OCI-LY1 (cell line): Measurements from ENCODE around the gene NRROS.

Experiments used
- H2AFZ ChIP-seq: fragments of 200-600 bp; sonication (generic), shearing (Covaris generic); 2 replicates; pipeline ENCODE4 v1.6.0; 2014; ENCODE audit warnings: antibody characterized with exemption, mild to moderate bottlenecking, low read length
- H3F3A ChIP-seq: fragments of 200-600 bp; sonication (generic), shearing (Covaris generic); 2 replicates; pipeline ENCODE4 v1.6.0; 2014; ENCODE audit warnings: mild to moderate bottlenecking, antibody characterized with exemption, low read length, moderate library complexity; ENCODE audit not compliant: insufficient read depth
- H3K27ac ChIP-seq: fragments of 200-600 bp; sonication (generic); 2 replicates; pipeline ENCODE4 v1.5.1; 2014; ENCODE audit warnings: low read length, mixed run types, mild to moderate bottlenecking, low read depth; ENCODE audit not compliant: poor library complexity, severe bottlenecking
- H3K27me3 ChIP-seq: fragments of 200-600 bp; sonication (generic); 2 replicates; pipeline ENCODE4 v1.6.0; 2014; ENCODE audit warnings: antibody characterized with exemption, mild to moderate bottlenecking, low read length, moderate library complexity; ENCODE audit not compliant: insufficient read depth
- H3K36me3 ChIP-seq: fragments of 200-600 bp; sonication (generic); 2 replicates; pipeline ENCODE4 v1.6.1; 2014; ENCODE audit warnings: mild to moderate bottlenecking, antibody characterized with exemption, low read length, moderate library complexity, mixed read lengths; ENCODE audit not compliant: insufficient read depth
- H3K4me1 ChIP-seq: fragments of 200-600 bp; sonication (generic); 2 replicates; pipeline ENCODE4 v1.5.1; 2014; ENCODE audit warnings: mild to moderate bottlenecking, low read length, moderate library complexity; ENCODE audit not compliant: insufficient read depth, severe bottlenecking
- H3K4me2 ChIP-seq: fragments of 200-600 bp; sonication (generic), shearing (Covaris generic); 2 replicates; pipeline ENCODE4 v1.6.1; 2014; ENCODE audit warnings: low read length
- H3K4me3 ChIP-seq: fragments of 200-600 bp; sonication (generic); 2 replicates; pipeline ENCODE4 v1.5.1; 2014; ENCODE audit warnings: low read length, low read depth, mild to moderate bottlenecking, mixed read lengths; ENCODE audit not compliant: poor library complexity, severe bottlenecking
- H3K79me2 ChIP-seq: fragments of 200-600 bp; shearing (Covaris generic); 2 replicates; pipeline ENCODE4 v1.6.1; 2016; ENCODE audit warnings: mixed run types, low read length, mixed read lengths; ENCODE audit not compliant: insufficient read depth
- H3K9ac ChIP-seq: fragments of 200-600 bp; sonication (generic), shearing (Covaris generic); 2 replicates; pipeline ENCODE4 v1.6.1; 2014; ENCODE audit warnings: mild to moderate bottlenecking, low read length, mixed read lengths
- H3K9me2 ChIP-seq: fragments of 200-600 bp; sonication (generic), shearing (Covaris generic); 2 replicates; pipeline ENCODE4 v1.6.1; 2014; ENCODE audit warnings: low read depth, mild to moderate bottlenecking, low read length, mixed read lengths
- H3K9me3 ChIP-seq: fragments of 200-600 bp; shearing (Covaris generic); 2 replicates; pipeline ENCODE4 v1.6.1; 2014; ENCODE audit warnings: low read length, mixed read lengths
- H4K20me1 ChIP-seq: fragments of 200-600 bp; sonication (generic), shearing (Covaris generic); 2 replicates; pipeline ENCODE4 v1.6.0; 2016; ENCODE audit warnings: mild to moderate bottlenecking, low read length; ENCODE audit not compliant: insufficient read depth
- EZH2 ChIP-seq: fragments of 200-600 bp; sonication (generic), shearing (Covaris generic); IDR thresholded peaks from 2 replicates; pipeline ENCODE4 v1.8.0; 2017; ENCODE audit warnings: borderline replicate concordance, mixed run types, mild to moderate bottlenecking, antibody characterized with exemption, low read length, moderate library complexity, mixed read lengths
- TF ChIP-seq, protein P1 (sequence below): fragments of 200-600 bp; sonication (generic), shearing (Covaris generic); IDR thresholded peaks from 2 replicates; pipeline ENCODE4 v1.5.1; 2017; ENCODE audit warnings: mild to moderate bottlenecking, antibody characterized with exemption, low read length, moderate library complexity, mixed read lengths

Gene NRROS

DNA sequence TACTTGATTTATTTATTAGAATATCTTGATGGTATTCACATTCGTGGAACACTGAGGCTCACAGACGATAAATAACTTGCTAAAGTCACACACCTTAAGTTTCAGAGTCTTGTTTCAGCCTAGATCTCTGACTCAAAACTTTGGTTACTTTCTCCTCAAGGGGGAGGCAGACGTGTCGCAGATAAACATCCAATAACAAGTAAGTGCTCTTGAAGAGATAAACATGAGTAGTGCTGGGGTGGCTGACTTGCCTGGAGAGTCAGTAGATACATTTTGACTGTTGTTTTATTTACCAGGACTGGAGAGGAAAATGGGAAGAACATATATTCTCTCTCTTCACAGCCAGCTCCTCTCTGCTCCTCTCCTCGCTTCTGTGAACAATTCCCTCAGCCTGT is 39.8 kb upstream of the NRROS start:
- no peaks in the 10 kb centered on the region for H3F3A ChIP-seq
- H3K9me3 ChIP-seq, result no peaks in the 10 kb centered on the region
- no peaks in the 10 kb centered on the region for H3K79me2 ChIP-seq
- no peaks in the 10 kb centered on the region for H4K20me1 ChIP-seq
- no peak overlapping the region for H3K4me3 ChIP-seq
- TF ChIP-seq, protein P1, sequence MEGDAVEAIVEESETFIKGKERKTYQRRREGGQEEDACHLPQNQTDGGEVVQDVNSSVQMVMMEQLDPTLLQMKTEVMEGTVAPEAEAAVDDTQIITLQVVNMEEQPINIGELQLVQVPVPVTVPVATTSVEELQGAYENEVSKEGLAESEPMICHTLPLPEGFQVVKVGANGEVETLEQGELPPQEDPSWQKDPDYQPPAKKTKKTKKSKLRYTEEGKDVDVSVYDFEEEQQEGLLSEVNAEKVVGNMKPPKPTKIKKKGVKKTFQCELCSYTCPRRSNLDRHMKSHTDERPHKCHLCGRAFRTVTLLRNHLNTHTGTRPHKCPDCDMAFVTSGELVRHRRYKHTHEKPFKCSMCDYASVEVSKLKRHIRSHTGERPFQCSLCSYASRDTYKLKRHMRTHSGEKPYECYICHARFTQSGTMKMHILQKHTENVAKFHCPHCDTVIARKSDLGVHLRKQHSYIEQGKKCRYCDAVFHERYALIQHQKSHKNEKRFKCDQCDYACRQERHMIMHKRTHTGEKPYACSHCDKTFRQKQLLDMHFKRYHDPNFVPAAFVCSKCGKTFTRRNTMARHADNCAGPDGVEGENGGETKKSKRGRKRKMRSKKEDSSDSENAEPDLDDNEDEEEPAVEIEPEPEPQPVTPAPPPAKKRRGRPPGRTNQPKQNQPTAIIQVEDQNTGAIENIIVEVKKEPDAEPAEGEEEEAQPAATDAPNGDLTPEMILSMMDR, result no peak
- TF ChIP-seq EZH2, result no peak
- no peak overlapping the region for H3K9ac ChIP-seq
- no peaks in the 10 kb centered on the region for H3K36me3 ChIP-seq
- H3K4me2 ChIP-seq, result no peak overlapping the region
- no peaks in the 10 kb centered on the region for H3K9me2 ChIP-seq
- H3K27me3 ChIP-seq, result peaks cover 10% of the 10 kb centered on the region
- no peak overlapping the region for H3K27ac ChIP-seq
- H2AFZ ChIP-seq, result no peak overlapping the region
- H3K4me1 ChIP-seq, result peaks cover 6% of the 10 kb centered on the region

DNA sequence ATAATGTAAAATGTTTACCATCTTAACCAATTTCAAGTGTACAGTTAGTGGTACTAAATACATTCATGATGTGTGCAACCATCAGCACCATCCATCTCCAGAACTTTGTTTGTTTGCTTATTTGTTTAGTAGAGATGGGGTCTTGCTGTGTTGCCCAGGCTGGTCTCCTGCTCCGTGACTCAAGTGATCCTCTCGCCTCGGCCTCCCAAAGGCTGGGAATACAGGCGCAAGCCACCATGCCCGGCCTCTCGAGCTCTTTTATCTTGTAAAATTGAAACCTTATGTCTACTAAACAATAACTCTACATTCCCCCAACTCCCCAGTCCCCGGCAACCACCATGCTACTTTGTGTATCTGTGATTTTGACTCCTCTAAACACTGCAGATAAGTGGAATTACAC is 39.1 kb upstream of the NRROS start:
- H3K4me3 ChIP-seq, result no peak overlapping the region
- H3K4me2 ChIP-seq, result no peak overlapping the region
- peaks cover 7% of the 10 kb centered on the region for H3K4me1 ChIP-seq
- no peak for TF ChIP-seq EZH2
- TF ChIP-seq, protein P1, result no peak
- H3K9me3 ChIP-seq, result no peaks in the 10 kb centered on the region
- no peaks in the 10 kb centered on the region for H3K36me3 ChIP-seq
- no peak overlapping the region for H2AFZ ChIP-seq
- H3K27me3 ChIP-seq, result peaks cover 10% of the 10 kb centered on the region
- H3K9me2 ChIP-seq, result no peaks in the 10 kb centered on the region
- no peaks in the 10 kb centered on the region for H4K20me1 ChIP-seq
- no peaks in the 10 kb centered on the region for H3F3A ChIP-seq
- no peak overlapping the region for H3K27ac ChIP-seq
- no peak overlapping the region for H3K9ac ChIP-seq
- no peaks in the 10 kb centered on the region for H3K79me2 ChIP-seq

DNA sequence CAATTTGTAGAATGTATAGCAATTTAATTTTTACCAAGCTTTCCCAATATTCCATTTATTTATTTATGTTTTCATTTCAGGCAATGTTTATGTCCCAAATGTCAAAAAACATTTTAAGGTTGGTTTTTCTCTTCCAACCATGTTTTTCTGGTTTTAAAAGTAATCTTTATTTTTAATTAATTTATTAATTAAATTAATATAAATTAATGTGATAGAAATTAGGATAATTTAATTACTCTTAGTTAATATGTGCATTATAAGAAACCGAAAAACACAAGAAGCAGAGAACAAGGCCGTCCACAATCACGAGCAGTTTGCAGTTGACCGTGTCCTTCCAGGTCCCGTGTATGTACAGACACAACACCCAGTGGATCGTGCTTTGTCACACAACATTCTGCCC is 36.8 kb upstream of the NRROS start:
- H3K9me3 ChIP-seq, result no peaks in the 10 kb centered on the region
- H3K4me2 ChIP-seq, result no peak overlapping the region
- H3K27ac ChIP-seq, result no peak overlapping the region
- no peak overlapping the region for H3K9ac ChIP-seq
- H3K4me3 ChIP-seq, result no peak overlapping the region
- no peaks in the 10 kb centered on the region for H3F3A ChIP-seq
- no peaks in the 10 kb centered on the region for H3K36me3 ChIP-seq
- no peaks in the 10 kb centered on the region for H4K20me1 ChIP-seq
- no peaks in the 10 kb centered on the region for H3K79me2 ChIP-seq
- TF ChIP-seq, protein P1, result no peak
- TF ChIP-seq EZH2, result no peak
- peaks cover 4% of the 10 kb centered on the region; the same call in 1 of the 2 replicates for H3K27me3 ChIP-seq
- H3K9me2 ChIP-seq, result no peaks in the 10 kb centered on the region
- H2AFZ ChIP-seq, result no peak overlapping the region
- peaks cover 7% of the 10 kb centered on the region for H3K4me1 ChIP-seq
